NCI-H345 treated with DMSO at 0.1 percent for 48 hours (cell line): ENCODE results near the gene NKD2.
"Not testable (repeated sequence)": the region's sequence is repeated elsewhere in the genome, so short reads cannot be mapped to it uniquely, and the experiment has no call there.

ENCODE experiments used
- DNase-seq: peaks from one replicate; lab custom pipeline; 2025; ENCODE audit not compliant: unreplicated experiment; lab: John Stamatoyannopoulos, UW

Gene NKD2

GRCh38 chr5:1055896-1056610 is 47.5 kb downstream of the NKD2 start:
- DNase-seq, result no peak

DNA sequence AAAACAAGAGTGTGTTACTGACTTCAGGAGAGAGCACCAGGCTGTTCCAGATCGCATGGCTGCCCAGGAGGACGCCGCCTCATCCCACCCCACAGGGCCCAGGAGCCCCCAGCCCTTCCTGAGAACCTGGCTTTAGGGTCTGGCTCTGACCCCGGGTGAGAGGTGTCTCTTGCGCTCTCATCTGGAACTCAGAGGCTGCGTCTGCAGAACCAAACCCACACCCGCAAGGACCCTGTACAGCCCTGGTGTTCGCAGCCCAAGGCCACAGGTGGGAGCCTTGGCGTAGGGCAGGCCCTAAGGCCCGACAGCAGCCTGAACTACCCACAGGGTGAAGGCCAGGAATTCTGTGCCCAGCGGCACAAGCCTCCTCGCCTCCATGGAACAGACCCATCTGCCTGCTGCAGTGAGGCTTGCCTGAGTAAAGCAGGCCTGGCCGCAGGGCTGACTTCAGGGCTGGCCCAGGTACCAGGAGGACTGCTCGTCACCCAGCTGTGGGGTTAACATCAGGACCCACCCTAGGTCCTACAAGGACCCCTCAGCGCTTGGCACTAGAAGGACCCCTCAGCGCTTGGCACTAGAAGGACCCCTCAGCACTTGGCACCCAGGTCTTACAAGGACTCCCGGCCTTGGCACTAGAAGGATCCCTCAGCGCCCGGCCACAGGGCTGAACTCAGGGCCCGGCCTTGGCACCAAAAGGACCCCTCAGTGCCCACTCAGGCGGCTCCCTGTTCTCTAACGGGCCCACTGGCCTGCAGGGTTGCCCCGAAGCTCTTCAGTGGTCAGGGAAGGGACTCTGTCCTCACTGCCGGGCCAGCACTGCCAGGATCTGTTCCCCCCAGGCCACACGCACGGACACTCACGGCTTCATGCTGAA is 48.2 kb downstream of the NKD2 start:
- DNase-seq, result no peak

DNA sequence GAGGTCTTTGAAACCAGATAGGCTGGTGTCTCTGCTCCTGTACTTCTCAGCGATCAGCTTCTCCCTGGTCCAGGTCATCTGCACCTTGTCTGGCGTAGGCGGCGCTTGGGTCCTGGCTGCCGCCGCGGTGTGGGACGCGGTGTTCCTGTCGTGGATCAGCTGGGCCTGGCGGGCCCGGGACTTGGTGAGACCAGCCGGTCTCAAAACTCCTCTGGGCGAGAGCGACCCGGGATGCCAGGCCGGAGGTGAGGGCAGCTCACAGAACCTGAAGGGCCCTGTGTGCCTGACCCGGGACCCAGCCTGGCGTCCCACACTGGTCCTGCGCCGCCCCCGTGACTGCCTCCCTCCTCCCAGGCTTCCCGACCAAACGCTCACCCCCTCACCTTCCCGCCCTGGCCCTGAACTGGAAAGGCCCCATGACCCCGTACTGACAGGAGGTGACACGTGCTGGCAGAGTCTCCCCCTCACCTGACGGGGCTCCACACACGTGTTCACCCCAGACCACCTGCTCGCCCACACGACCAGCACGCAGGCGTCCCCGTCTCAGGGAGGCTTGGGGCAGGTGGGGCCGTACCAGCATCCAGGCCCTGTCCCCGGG is 49.0 kb downstream of the NKD2 start:
- no peak for DNase-seq

- no peak for DNase-seq
Measured at GRCh38 chr5:1058083-1058945, 49.7 kb downstream of the NKD2 start.

- no peak for DNase-seq
Measured at GRCh38 chr5:1058988-1059883, 50.6 kb downstream of the NKD2 start.

DNA sequence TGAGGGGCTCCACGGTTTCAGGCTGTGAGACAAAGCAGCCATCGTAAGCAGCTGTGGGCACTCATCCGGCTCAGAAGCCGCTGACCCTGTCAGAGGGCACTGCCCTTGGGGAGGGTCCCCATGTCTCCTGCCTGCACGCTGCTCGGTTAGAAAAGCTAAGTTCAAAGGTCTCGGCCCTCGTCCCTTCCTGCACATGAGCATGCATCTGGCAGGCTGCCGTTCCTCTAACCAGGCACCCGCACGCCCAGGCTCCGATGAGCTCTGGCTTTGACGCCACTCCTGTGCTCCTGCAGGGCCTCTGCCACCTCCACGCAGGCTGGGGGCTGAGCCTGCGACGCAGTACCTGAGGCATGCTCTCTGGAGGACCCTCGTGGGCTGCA is 51.3 kb downstream of the NKD2 start:
- no peak for DNase-seq

DNA sequence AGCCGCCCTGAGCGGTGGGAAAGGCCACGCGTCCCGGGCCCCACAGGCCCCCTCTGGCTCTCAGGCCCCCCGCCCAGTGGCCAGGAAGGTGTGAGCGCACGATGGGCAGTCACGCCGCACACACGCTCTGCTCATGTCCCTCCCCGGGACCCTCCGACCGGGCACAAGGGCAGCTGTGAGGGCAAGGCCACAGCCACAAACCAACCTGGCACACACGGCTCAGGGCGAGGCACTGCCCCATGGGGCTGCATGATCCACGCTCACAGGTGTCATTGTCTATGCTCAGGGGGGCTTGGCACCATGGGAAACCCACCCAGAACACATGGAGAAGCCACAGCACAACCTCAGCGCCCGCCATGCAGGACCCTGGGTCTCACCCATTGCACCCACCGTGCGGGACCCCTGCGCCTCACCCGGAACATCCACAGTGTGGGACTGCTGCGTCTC is 52.0 kb downstream of the NKD2 start:
- DNase-seq, result no peak

- DNase-seq, result not testable (repeated sequence)
Measured at GRCh38 chr5:1061292-1061691, 52.7 kb downstream of the NKD2 start.

GRCh38 chr5:1061916-1062315 is 53.3 kb downstream of the NKD2 start:
- no peak for DNase-seq

GRCh38 chr5:1062761-1063568 is 54.4 kb downstream of the NKD2 start:
- no peak for DNase-seq

DNA sequence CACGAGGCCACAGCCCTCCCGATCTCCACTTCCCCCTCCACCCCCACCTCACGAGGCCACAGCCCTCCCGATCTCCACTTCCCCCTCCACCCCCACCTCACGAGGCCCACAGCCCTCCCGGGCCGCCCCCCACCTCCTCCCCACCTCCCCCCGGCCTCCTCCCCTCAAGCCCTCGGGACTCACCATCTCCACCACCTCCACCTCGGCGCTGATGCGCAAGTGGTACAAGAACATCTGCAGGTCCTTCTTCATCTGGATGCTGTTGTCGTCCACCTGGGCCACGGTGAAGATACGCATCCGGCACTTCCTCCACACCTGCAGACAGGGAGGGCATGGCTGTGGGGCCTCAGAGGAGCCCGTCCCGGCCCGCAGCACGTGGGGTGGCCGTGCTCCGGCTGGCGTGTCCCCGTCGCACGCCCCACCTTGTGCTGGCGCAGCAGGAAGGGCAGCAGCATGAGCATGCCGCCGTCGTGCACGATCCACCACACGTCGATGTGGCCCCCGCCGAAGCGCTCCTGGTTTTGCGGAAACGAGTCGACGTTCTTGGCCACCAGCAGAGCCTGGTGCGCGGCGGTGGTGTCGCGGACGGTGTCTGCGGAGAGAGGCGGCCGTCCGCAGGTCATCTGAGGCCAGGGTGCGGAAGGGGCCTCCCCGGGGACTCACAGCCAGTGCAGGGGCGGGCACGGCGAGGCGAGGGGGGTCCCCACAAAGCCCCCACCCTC is 55.2 kb downstream of the NKD2 start:
- DNase-seq, result no peak

DNA sequence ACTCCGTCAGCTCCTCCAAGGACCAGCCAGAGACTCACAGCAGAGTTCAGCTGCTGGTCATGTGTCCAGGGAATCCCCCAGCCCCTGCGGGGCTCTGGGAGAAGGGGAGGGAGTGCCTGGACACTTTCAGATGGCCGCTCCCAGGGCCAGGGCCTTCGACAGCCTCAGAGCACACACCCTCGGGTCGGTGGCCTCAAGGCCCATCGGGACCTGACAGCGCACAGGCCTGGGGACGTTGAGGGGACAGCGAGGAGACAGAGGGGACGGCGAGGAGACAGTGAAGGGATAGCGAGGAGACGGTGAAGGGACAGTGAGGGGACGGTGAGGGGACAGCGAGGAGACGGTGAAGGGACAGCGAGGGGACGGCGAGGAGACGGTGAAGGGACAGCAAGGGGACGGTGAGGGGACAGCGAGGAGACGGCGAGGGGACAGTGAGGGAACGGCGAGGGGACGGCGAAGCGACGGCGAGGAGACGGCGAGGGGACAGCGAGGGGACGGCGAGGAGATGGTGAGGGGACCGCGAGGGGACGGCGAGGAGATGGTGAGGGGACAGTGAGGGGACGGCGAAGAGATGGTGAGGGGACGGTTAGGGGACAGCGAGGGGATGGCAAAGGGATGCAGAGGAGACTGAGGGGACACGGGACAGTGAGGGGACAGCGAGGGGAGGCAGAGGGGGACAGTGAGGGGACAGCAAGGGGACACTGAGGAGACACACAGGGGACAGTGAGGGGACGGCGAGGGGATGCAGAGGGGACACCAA is 56.0 kb downstream of the NKD2 start:
- DNase-seq, result no peak

GRCh38 chr5:1065143-1065750 is 56.6 kb downstream of the NKD2 start:
- no peak for DNase-seq

DNA sequence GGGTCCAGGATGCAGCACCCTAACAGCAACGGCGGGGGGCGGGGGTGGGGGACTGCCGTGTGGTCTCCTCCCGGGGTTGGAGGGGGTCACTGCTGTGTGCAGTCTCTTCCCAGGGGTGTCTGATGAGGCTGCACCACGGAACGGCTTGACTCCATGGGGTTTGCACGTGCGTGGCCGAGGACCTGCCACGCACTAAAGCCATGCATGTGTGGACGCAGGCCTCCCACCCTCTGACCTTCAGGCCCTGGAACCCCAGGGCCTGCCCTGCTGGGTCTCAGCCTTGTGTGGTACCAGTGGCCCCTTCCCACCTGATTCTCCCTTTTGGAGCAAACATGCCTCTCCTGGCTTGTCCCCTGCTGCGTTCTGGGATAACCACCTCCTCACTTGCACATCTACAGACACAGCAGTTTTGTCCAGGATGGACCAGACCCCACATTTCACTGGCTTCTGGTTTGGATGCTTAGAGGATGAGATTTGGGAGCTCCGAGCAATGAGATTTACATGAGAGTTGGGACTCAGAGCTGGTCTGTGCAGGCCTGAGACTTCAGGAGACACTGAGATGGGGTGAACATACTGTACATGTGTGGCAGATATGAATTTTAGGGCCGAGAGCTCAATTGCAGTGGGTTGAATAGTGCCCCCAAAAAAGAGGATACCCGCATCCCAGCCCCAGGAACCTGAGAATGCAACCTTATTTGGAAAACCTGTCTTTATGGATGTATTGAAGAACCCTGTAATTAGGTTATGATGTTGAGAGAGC is 57.5 kb downstream of the NKD2 start:
- no peak for DNase-seq

- no peak for DNase-seq
Measured at GRCh38 chr5:1066676-1067075, 58.1 kb downstream of the NKD2 start.
